Measurements from ENCODE around the gene CELF1.

DNA sequence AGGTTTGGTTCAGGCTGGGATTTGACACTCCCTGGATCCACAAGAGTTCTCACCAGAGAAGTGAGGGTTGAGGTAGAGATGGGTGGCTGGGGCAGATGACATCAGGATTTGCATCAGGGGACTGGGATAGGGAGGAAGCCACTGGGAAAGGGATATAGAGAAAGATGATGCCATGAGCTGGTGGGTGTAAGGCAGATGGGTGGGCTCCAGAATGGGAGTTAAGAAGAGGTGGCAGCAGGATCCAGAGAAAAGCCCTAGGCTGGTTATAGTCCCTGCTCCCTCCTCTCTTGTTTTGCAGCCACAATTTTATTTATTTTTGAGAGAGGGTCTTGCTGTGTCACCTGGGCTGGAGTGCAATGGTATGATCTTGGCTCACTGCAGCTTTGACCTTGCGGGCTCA, 43.0 kb upstream of the CELF1 start:
- TF ChIP-seq, protein P1, sequence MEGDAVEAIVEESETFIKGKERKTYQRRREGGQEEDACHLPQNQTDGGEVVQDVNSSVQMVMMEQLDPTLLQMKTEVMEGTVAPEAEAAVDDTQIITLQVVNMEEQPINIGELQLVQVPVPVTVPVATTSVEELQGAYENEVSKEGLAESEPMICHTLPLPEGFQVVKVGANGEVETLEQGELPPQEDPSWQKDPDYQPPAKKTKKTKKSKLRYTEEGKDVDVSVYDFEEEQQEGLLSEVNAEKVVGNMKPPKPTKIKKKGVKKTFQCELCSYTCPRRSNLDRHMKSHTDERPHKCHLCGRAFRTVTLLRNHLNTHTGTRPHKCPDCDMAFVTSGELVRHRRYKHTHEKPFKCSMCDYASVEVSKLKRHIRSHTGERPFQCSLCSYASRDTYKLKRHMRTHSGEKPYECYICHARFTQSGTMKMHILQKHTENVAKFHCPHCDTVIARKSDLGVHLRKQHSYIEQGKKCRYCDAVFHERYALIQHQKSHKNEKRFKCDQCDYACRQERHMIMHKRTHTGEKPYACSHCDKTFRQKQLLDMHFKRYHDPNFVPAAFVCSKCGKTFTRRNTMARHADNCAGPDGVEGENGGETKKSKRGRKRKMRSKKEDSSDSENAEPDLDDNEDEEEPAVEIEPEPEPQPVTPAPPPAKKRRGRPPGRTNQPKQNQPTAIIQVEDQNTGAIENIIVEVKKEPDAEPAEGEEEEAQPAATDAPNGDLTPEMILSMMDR (IDR thresholded peaks at IDR 0.05) = no peak
- no peak for TF ChIP-seq POLR2A (IDR thresholded peaks at IDR 0.05)
